WTC11 (cell line): Measurements from ENCODE around the gene SLC9A9. TPM values are rescaled to one million over a fixed set of nuclear protein-coding genes. Genes with fewer than 3 reads are reported as not detected.

Experiments
- ATAC-seq: fragments of 200-7000 bp; cut with Tn5 transposase; 2 replicates; pipeline ENCODE4 v1.10.0; 2021; ENCODE audit warnings: mild to moderate bottlenecking, moderate library complexity
- CTCF ChIA-PET: fragments of 300-600 bp; sonication (Branson Sonifier 250); formaldehyde crosslinking; loops from one replicate; lab custom pipeline; 2021; ENCODE audit warnings: antibody characterized with exemption; lab: Charles Lee
- POLR2A ChIA-PET: fragments of 350-600 bp; sonication (Branson Sonifier 250); formaldehyde crosslinking; loops from one replicate; lab custom pipeline; 2021; ENCODE audit warnings: antibody characterized with exemption; lab: Charles Lee
- DNase-seq: peaks from one replicate; pipeline ENCODE4 v3.0.0; 2021; ENCODE audit warnings: low spot score
- H3K27ac Mint-ChIP-seq: 2 replicates; pipeline ENCODE4 v1.8.0; 2021; ENCODE audit warnings: mixed read lengths
- H3K27me3 Mint-ChIP-seq: 2 replicates; pipeline ENCODE4 v1.8.0; 2021; ENCODE audit warnings: low read depth, mild to moderate bottlenecking, moderate library complexity, mixed read lengths
- H3K36me3 Mint-ChIP-seq: 2 replicates; pipeline ENCODE4 v1.8.0; 2021; ENCODE audit warnings: mixed read lengths
- H3K4me1 Mint-ChIP-seq: 2 replicates; pipeline ENCODE4 v1.8.0; 2022; ENCODE audit warnings: mixed read lengths
- H3K4me3 Mint-ChIP-seq: 2 replicates; pipeline ENCODE4 v1.8.0; 2021; ENCODE audit warnings: mild to moderate bottlenecking, moderate library complexity, mixed read lengths
- H3K9me3 Mint-ChIP-seq: 2 replicates; pipeline ENCODE4 v1.8.0; 2021; ENCODE audit warnings: mixed read lengths
- ATF2 ChIP-seq: sonication (generic); formaldehyde crosslinking; IDR thresholded peaks from 2 replicates; pipeline ENCODE4 v1.8.1; 2022; ENCODE audit warnings: low read depth, missing genetic modification reagents, borderline replicate concordance
- CDX4 ChIP-seq: fragments of 250-450 bp; sonication (Bioruptor Pico); IDR thresholded peaks from 2 replicates; pipeline ENCODE4 v1.9.0; 2021; ENCODE audit warnings: moderate library complexity, mild to moderate bottlenecking, inconsistent platforms, borderline replicate concordance
- ELF4 ChIP-seq: sonication (generic); formaldehyde crosslinking; IDR thresholded peaks from 2 replicates; pipeline ENCODE4 v1.8.1; 2022; ENCODE audit warnings: low read depth, mild to moderate bottlenecking, moderate library complexity, missing genetic modification reagents
- ERG ChIP-seq: fragments of 250-450 bp; sonication (Bioruptor Pico); IDR thresholded peaks from 2 replicates; pipeline ENCODE4 v1.8.0; 2021; ENCODE audit warnings: mild to moderate bottlenecking
- FOXK1 ChIP-seq: sonication (generic); formaldehyde crosslinking; IDR thresholded peaks from 2 replicates; pipeline ENCODE4 v1.8.0; 2022; ENCODE audit warnings: mild to moderate bottlenecking, moderate library complexity, missing genetic modification reagents
- FOXP1 ChIP-seq: sonication (generic); formaldehyde crosslinking; IDR thresholded peaks from 2 replicates; pipeline ENCODE4 v1.8.0; 2022; ENCODE audit warnings: missing genetic modification reagents, mild to moderate bottlenecking, moderate library complexity, borderline replicate concordance
- GABPB1 ChIP-seq: sonication (generic); formaldehyde crosslinking; IDR thresholded peaks from 2 replicates; pipeline ENCODE4 v1.8.1; 2023; ENCODE audit warnings: mild to moderate bottlenecking, missing genetic modification reagents
- GRHL2 ChIP-seq: fragments of 250-450 bp; sonication (Bioruptor Pico); IDR thresholded peaks from 2 replicates; pipeline ENCODE4 v1.8.0; 2022; ENCODE audit warnings: mild to moderate bottlenecking, moderate library complexity; ENCODE audit not compliant: insufficient replicate concordance, severe bottlenecking
- HMGA2 ChIP-seq: fragments of 250-450 bp; sonication (Bioruptor Pico); IDR thresholded peaks from 2 replicates; pipeline ENCODE4 v1.4.0; 2021; ENCODE audit warnings: mild to moderate bottlenecking, moderate library complexity
- JUN ChIP-seq: sonication (generic); formaldehyde crosslinking; IDR thresholded peaks from 2 replicates; pipeline ENCODE4 v1.8.0; 2023; ENCODE audit warnings: mild to moderate bottlenecking, missing genetic modification reagents
- KAT7 ChIP-seq: sonication (generic); formaldehyde crosslinking; IDR thresholded peaks from 2 replicates; pipeline ENCODE4 v1.8.1; 2023; ENCODE audit warnings: missing genetic modification reagents, mild to moderate bottlenecking, borderline replicate concordance
- MYBL2 ChIP-seq: sonication (generic); formaldehyde crosslinking; IDR thresholded peaks from 2 replicates; pipeline ENCODE4 v1.8.1; 2023; ENCODE audit warnings: mild to moderate bottlenecking, moderate library complexity, missing genetic modification reagents
- NFE2L1 ChIP-seq: sonication (generic); formaldehyde crosslinking; IDR thresholded peaks from 2 replicates; pipeline ENCODE4 v1.8.1; 2023; ENCODE audit warnings: missing genetic modification reagents
- NR3C1 ChIP-seq: sonication (generic); formaldehyde crosslinking; conservative IDR thresholded peaks from 2 replicates; pipeline ENCODE4 v1.8.1; 2023; ENCODE audit warnings: low read depth, mild to moderate bottlenecking, missing genetic modification reagents
- PRRX2 ChIP-seq: fragments of 250-450 bp; sonication (Bioruptor Pico); IDR thresholded peaks from 2 replicates; pipeline ENCODE4 v1.8.0; 2021; ENCODE audit warnings: mild to moderate bottlenecking
- RELA ChIP-seq: sonication (generic); formaldehyde crosslinking; IDR thresholded peaks from 2 replicates; pipeline ENCODE4 v1.8.1; 2022; ENCODE audit warnings: missing genetic modification reagents, mild to moderate bottlenecking, borderline replicate concordance
- STAT6 ChIP-seq: sonication (generic); formaldehyde crosslinking; conservative IDR thresholded peaks from 2 replicates; pipeline ENCODE4 v1.8.1; 2023; ENCODE audit warnings: mild to moderate bottlenecking, low read depth, missing genetic modification reagents, moderate library complexity
- ZNF121 ChIP-seq: sonication (generic); formaldehyde crosslinking; IDR thresholded peaks from 2 replicates; pipeline ENCODE4 v1.8.0; 2023; ENCODE audit warnings: missing genetic modification reagents
- ZNF138 ChIP-seq: sonication (generic); formaldehyde crosslinking; conservative IDR thresholded peaks from 2 replicates; pipeline ENCODE4 v1.8.1; 2022; ENCODE audit warnings: mild to moderate bottlenecking, moderate library complexity, missing genetic modification reagents
- ZNF396 ChIP-seq: fragments of 250-450 bp; sonication (Bioruptor Pico); IDR thresholded peaks from 2 replicates; pipeline ENCODE4 v1.8.0; 2021; ENCODE audit warnings: mild to moderate bottlenecking, moderate library complexity, borderline replicate concordance
- ZNF423 ChIP-seq: fragments of 250-450 bp; sonication (Bioruptor Pico); IDR thresholded peaks from 2 replicates; pipeline ENCODE4 v2.1.2; 2022; ENCODE audit warnings: mild to moderate bottlenecking, moderate library complexity
- ZNF671 ChIP-seq: fragments of 250-450 bp; sonication (Bioruptor Pico); IDR thresholded peaks from 2 replicates; pipeline ENCODE4 v1.8.0; 2021; ENCODE audit warnings: mild to moderate bottlenecking
- total RNA-seq: library from RNA; stranded (reverse); gene quantifications from 3 replicates; pipeline ENCODE4 v1.2.3, GENCODE V29; 2021

Gene SLC9A9
- total RNA-seq, 1 experiment from 2014 or later, result 1.2 TPM

GRCh38 chr3:143707848-143708247 lies 140.4 kb downstream of the SLC9A9 start:
- H3K9me3 Mint-ChIP-seq, result no peaks in the 10 kb centered on the region
- TF ChIP-seq MYBL2 (CRISPR knock-in tag) (no peak), ATF2 (no peak), RELA (CRISPR knock-in tag) (no peak), JUN (CRISPR knock-in tag) (no peak), ZNF396 (CRISPR knock-in tag) (no peak), FOXK1 (CRISPR knock-in tag) (no peak), PRRX2 (CRISPR knock-in tag) (no peak), ZNF138 (CRISPR knock-in tag) (no peak), STAT6 (CRISPR knock-in tag) (no peak), CDX4 (CRISPR knock-in tag) (no peak), ZNF671 (CRISPR knock-in tag) (no peak), ELF4 (CRISPR knock-in tag) (no peak), GABPB1 (CRISPR knock-in tag) (no peak), ERG (CRISPR knock-in tag) (no peak)
- H3K4me3 Mint-ChIP-seq, result no peak overlapping the region
- CTCF ChIA-PET, result interaction anchor here (1.7 kb wide), 1 partner anchor 59 kb away, joined by 4 read pairs; no protein-coding TSS in a partner anchor
- H3K4me1 Mint-ChIP-seq, result no peaks in the 10 kb centered on the region
- H3K27me3 Mint-ChIP-seq, result no peaks in the 10 kb centered on the region
- DNase-seq, result no peak
- no peak; the same call in 1 of the 2 replicates for ATAC-seq
- POLR2A ChIA-PET, result no interaction called here
- no peak overlapping the region for H3K27ac Mint-ChIP-seq
- no peaks in the 10 kb centered on the region for H3K36me3 Mint-ChIP-seq

GRCh38 chr3:143700431-143700975 lies 147.8 kb downstream of the SLC9A9 start:
- POLR2A ChIA-PET, result no interaction called here
- H3K9me3 Mint-ChIP-seq, result 0 out of 2 replicates have a peak, but pooled peaks cover 3% of the 10 kb centered on the region
- no peaks in the 10 kb centered on the region for H3K36me3 Mint-ChIP-seq
- no peaks in the 10 kb centered on the region for H3K4me1 Mint-ChIP-seq
- no peaks in the 10 kb centered on the region; the same call in 1 of the 2 replicates for H3K27me3 Mint-ChIP-seq
- ATAC-seq (no peak), DNase-seq (no peak)
- no peak for TF ChIP-seq HMGA2 (CRISPR knock-in tag)
- CTCF ChIA-PET, result no interaction called here
- no peak overlapping the region for H3K27ac Mint-ChIP-seq
- H3K4me3 Mint-ChIP-seq, result no peak overlapping the region

- no peak for ATAC-seq
- Mint-ChIP-seq H3K9me3 (0 out of 2 replicates have a peak, but pooled peaks cover 6% of the 10 kb centered on the region), H3K36me3 (no peaks in the 10 kb centered on the region), H3K4me1 (no peaks in the 10 kb centered on the region), H3K27me3 (no peaks in the 10 kb centered on the region; the same call in 1 of the 2 replicates), H3K4me3 (no peak overlapping the region), H3K27ac (no peak overlapping the region)
- POLR2A ChIA-PET, result no interaction called here
- TF ChIP-seq NFE2L1 (CRISPR knock-in tag) (no peak), ZNF423 (CRISPR knock-in tag) (no peak), FOXP1 (CRISPR knock-in tag) (no peak), ERG (CRISPR knock-in tag) (no peak), ZNF121 (CRISPR knock-in tag) (no peak), PRRX2 (CRISPR knock-in tag) (no peak), GRHL2 (no peak), NR3C1 (CRISPR knock-in tag) (no peak), KAT7 (CRISPR knock-in tag) (no peak)
- CTCF ChIA-PET, result no interaction called here
- DNase-seq, result no peak
Measured at GRCh38 chr3:143699424-143699823, 148.8 kb downstream of the SLC9A9 start.
